ENCODE data around the gene MORN3.
"Not testable (repeated sequence)": the region's sequence is repeated elsewhere in the genome, so short reads cannot be mapped to it uniquely, and the experiment has no call there.

Gene MORN3, protein sequence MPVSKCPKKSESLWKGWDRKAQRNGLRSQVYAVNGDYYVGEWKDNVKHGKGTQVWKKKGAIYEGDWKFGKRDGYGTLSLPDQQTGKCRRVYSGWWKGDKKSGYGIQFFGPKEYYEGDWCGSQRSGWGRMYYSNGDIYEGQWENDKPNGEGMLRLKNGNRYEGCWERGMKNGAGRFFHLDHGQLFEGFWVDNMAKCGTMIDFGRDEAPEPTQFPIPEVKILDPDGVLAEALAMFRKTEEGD

DNA sequence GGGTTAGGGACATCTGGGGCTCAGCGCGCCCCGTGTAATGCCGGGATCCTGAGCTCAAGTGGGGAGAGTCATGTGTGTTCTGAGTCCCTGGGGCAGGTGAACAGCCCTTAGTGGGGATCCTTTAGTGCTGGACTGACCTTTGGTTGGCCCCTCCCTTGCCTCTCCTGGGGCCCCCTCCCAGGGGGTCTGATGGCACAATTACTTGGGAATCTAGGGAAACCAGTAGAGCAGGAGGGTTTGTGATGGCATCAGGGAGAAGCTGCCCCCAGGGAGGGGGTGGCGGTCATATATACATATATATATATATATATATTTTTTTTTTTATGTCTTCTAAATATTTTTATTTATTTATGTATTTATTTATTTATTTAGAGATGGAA, at the start of gene MORN3:
MORN3 (minus strand) TSS at position 134 of the 380 bp plus-strand sequence. CDS start 171 bp downstream, outside the sequence.
- DNase-seq (ENCODE audit: low read depth): no peak

DNA sequence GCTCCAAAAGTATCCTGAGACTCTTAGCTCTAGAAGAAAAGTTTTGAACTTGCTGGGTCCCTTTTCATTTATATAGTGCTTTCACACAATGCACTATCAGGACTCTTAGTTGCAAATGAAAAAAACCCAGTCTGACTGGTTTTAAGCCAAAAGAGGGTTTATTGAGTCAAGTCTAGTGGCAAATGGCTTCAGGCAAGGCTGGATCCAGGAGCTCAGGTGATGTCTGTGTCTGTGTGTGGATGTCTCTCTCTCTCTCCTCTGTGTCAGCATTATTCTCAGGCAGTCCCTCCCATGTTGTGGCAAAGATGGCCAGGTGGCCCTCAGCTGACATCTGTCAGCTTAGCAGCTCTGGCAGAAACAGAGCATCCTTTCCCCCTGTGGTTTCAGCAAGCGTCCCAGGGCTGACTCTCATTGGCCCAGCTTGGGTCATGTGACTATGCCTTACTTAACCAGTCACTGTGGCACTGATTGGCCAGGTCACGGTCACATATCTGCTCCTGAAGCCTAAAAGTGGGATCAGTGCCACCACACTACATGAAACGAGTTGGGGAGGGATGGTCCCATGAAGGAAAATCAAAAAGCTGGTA, 49.3 kb upstream of the MORN3 start:
- DNase-seq (ENCODE audit: low read depth): no peak

DNA sequence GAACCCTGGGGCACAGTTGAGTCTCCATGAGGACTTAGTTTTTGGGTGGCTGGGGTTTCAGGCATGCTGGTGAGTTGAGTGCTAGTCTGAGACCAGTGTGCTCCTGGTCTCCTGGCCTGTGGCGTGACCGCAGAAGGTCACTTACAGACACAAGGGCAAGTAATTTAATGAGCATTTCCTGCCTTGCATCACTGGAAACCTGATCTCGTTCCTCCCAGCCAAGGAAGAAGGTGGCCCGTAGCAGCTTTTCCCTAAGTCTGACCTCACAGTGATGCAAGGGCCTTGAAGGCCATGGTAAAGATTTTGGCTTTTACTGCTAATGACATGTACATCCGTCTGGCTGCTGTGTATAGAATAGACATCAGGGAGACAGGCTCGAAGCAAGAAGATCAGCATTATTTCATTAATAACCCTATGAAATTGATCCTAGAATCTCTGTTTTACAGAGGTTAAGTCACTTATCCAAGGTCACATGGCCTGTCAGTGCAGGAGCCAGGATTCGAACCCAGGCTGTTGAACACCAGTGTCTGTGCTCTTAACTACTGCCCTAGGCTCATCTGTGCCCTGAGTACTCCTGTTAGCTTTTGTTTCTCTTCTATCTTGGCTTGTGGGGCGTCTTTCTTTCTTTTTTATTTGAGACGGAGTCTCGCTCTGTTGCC, 47.7 kb upstream of the MORN3 start:
- DNase-seq (ENCODE audit: low read depth): no peak

DNA sequence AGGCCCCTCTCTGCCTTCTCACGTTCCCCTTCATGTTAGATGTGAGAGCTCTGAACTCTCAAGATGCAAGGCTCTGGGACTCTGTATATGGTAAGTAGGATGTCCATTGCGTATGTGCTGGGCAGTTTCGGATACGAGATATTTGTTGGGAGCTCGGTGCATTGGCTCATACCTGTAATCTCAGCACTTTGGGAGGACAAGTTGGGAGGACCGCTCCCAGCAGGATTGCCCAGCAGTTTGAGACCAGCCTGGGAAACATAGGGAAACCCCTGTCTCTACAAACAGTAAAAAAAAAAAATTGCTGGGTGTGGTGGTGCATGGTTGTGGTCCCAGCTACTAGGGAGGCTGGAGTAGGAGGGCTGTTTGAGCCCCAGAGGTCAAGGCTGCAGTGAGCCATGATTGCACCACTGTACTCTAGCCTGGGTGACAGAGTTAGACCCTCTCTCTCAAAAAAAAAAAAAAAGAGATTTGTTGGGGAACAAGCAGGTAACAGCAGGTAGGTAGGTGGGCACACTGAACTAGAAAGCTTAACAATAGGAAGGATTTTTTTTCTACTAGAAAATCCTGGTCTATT, 46.5 kb upstream of the MORN3 start:
- no peak for DNase-seq (ENCODE audit: low read depth)

DNA sequence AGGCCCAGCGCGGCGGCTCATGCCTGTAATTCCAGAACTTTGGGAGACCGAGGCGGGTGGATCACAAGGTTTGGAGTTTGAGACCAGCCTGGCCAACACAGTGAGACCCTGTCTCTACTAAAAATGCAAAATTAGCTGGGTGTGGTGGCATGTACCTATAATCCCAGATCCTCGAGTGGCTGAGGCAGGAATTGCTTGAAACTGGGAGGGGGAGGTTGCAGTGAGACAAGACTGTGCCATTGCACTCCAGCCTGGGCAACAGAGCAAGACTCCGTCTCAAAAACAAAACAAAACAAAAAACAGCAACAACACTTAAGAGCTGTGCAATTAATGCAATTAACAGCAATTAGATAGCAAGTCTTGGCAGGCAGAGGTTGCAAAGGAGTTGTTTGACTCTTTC, 45.6 kb upstream of the MORN3 start:
- not testable (repeated sequence) for DNase-seq (ENCODE audit: low read depth)

DNA sequence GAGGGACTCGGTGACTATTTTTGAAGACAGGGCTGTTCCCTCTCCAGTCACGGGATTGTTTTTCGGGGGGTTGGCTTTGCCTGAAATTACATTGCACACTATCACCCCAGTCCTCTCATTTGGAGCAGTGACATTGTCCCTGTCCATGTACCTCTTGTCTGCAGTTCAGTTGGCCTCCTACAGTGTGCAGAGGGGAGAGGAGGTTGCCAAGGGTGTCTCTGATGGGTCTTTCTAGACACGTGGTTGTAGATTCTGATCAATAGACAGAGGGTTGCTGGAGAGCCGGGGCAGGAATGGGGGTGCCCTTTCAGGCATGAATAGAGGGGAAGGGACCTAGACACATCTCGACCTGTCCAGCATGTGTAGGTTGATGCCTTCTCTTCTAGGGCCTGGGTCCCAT, 44.3 kb upstream of the MORN3 start:
- no peak for DNase-seq (ENCODE audit: low read depth)

DNA sequence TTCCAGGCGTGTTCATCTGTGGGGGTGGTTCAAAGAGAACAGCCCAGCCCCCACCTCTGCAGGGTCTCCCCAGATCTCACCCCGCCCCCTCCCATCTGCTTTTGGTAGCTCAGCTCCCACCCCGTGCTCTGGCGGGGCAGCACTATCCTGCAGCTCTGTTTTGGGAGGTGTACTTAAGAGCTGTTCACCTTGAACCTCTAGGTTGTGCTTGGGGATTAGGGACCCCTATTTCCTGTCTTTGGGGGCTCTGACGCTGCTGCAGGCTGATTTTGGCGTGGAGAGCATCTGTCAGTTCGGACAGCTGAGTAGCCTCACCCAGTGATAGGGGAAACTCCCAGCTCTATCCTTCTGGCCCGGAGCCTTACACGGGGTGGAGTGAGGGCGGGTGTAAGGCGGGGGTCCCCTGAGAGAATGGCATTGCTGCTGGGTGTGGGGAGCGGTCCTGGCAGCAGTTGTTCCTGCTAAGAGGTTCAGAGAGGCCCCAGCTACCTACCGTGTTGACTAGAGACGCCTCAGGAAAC, 43.9 kb upstream of the MORN3 start:
- DNase-seq (ENCODE audit: low read depth): no peak

DNA sequence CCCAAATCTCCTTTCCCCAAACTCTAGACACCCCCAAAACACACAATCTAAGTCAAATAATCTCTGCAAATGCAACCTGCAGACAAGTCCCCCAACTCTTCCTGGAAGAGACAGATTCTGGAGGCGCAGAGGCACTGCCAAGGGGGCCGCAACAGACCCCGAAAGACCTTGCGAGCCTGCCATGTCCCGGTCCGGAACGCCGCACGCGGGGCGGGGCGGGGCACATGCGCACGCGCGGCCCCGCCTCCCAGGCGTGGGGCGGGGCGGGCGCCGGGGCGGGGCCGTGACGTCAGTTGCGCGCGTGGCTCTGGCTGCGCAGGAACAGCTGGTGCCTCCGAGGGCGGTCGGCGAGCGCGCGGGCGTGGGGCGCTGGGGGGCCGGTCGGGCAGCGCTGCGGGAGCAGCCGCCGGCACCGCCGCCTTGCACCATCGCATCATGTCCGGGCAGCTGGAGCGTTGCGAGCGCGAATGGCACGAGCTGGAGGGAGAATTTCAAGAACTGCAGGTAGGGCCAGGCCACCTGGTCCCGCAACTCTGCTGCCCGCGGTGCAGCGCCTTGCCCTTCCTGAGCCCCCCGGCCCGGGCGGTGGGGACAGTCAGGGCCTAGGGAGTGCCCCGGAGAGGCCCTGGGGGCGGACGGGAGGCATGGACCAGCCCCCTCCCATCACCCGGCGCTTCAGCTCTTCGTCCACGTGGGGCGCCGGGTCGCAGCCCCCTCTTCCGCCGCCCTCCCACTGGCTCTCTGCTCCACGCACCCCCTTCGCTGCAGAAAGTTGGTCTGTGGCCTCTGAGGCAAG, 43.2 kb upstream of the MORN3 start, which contains the start of gene TMEM120B:
TMEM120B (plus strand) TSS at position 292 of the 796 bp plus-strand sequence; CDS start at position 436, 144 bp downstream.
- DNase-seq (ENCODE audit: low read depth): peak; percentile 77

DNA sequence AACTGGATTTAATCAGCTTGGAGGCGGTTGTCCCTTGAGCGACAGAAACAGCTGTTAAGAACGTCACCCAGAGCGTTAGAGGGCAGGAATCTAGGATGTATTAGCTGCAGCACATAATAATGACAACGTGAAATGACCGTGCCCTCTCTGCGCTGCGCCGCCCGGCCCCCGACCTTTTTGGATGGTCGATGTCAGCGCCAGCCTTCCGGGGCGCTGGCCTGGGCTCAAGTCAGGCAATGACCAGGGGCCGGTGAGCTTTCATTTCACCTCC, 42.7 kb upstream of the MORN3 start:
- no peak for DNase-seq (ENCODE audit: low read depth)

DNA sequence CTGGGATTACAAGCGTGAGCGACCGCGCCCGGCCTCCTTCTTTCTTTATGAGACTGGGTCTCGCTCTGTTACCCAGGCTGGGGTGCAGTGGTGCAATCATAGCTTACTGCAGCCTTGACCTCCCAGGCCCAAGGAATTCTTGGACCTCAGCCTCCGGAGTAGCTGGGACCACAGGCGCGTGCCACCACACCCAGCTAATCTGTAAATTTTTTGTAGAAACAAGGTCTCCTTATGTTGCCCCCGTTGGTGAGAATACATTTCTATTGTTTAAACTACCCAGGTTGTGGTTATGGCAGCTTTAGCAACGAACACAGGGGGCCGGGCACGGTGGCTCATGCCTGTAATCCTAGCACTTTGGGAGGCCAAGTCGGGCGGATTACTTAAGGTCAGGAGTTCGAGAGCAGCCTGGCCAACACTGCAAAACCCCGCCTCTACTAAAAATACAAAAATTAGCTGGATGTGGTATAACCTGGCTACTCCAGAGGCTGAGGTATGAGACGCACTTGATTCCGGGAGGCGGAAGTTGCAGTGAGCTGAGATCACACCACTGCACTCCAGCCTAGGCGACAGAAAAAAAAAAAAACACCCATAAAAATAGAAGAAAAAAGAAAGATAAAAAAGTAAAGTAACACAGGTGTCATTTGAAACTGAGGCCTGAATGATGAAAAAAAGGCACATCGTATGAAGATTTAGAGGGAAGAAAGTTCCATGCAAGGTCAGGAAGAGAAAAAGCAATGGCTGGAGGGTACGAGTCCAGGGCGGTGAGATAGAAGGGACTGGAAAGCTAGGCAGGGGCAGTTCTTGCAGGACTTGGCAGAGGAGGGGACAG, 42.1 kb upstream of the MORN3 start:
- no peak for DNase-seq (ENCODE audit: low read depth)

DNA sequence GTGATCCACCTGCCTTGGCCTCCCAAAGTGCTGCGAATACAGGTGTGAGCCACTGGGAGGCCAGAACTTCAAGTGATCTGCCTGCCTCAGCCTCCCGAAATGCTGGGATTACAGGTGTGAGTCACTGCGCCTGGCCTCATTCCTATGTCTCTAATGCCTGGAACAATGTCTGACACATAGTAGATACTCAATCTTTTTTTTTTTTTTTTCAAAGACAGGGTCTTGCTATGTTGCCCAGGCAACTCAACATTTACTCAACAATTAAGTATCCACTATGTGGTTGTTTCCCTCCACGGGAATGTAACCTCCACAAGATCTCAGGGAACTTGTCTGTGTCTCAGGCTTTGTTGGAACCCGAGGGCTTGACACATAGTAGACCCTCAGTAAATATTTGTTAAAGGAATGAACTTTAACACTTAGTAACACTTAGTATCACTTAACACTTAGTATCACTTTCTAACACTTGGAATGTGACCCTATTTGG, 40.1 kb upstream of the MORN3 start:
- DNase-seq (ENCODE audit: low read depth): no peak

DNA sequence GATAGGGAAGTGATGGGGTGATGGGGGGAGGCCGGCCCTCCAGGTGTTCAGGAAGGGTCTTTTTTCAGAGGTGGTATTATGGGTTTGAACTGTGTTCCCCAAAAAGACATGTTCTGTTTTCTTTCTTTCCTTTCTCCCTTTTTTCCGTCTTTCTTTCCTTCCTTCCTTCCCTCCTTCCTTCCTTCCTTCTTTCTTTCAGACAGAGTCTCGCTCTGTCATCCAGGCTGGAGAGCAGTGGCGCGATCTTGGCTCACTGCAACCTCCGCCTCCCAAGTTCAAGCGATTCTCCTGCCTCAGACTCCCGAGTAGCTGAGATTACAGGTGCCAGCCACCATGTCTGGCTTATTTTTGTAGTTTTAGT, 39.6 kb upstream of the MORN3 start:
- DNase-seq (ENCODE audit: low read depth): not testable (repeated sequence)

DNA sequence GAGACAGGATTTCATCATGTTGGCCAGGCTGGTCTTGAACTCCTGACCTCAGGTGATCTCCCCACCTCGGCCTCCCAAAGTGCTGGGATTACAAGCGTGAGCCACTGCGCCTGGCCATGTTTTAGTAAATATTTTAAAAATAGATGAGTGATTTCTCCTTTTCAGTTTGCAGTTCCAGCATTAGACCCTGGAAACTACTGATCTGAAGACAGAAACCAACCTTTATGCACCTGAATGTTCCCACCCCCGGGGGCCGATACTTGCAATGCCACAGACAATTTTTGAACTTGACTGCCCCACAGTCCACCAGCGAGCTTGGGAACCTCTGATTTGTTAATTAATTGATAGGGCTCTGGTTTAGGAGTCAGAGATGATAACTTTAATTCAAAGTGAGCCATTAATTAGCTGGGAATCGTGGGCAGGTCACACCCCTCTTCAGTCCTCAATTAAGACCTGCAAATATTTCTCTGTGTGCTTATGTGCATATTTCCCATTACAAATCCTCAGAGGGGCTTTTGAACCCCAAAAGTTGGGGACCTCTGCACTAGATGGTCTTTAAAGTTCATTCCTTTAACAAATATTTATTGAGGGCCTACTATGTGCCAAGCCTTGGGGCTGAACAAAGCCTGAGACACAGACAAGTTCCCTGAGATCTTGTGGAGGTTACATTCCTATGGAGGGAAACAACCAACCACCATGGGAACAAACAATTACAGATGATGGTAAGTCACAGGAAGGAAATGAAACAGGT, 39.0 kb upstream of the MORN3 start:
- DNase-seq (ENCODE audit: low read depth): no peak

DNA sequence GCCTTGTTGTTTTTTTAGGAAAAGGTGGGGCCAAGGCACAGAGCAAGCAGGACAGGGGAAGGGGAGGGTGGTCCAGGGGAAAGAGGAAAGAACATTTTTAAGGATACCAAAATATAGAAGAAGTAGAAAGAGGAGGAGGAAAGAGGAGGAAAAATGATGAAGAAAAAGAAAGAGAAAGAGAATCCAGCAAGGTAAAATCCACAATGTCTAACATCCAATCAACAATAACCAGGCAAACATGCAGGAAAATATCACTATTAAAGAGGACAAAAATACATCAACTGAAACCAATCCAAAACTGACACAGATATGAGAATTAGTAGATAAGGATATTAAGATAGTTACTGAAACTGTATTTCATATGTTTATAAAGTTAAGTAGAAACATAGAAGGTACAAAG, 36.1 kb upstream of the MORN3 start:
- DNase-seq (ENCODE audit: low read depth): no peak

DNA sequence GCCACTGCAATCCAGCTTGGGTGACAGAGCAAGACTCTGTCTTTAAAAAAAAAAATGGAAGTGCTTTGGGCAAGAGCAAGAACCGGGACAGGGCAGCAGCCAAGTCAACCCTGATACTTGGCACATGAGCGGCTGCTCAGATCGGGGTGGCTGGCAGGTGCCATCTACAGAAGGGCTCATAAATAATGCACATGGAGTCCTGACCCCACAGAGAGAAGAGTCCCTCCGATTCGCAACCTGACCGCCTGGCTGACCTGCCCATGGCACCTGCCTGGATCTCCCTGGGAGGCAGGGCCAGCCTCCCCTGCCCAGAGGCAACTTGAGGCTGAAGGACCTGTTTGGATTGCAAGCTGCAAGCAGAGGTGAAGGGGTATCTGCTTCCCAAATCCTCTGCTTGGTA, 33.5 kb upstream of the MORN3 start:
- no peak for DNase-seq (ENCODE audit: low read depth)

DNA sequence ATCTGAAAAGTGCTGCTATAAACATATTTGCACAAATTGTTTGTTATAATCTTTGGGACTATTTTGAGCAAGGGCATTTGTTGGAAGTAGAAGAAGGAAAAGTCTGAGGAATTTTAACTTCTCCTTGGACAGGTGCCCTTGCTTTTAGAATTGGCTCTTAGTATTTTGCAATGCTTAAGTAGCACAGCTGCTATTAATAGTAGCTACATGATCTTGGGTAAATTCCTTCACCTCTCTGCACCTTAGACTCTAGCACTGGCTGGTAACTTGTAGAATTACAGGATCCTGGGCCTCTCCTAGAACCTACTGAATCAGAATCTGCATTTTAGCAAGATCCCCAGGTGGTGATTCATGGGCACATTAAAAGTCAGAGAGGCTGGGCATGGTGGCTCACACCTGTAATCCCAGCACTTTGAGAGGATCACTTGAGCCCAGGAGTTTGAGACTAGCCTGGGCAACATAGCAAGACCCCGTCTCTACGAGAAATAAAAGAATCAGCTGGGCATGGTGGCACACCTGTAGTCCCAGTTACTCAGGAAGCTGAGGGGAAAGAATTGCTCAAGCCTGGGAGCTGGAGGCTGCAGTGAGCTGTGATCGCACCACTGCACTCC, 32.3 kb upstream of the MORN3 start:
- DNase-seq (ENCODE audit: low read depth): no peak

DNA sequence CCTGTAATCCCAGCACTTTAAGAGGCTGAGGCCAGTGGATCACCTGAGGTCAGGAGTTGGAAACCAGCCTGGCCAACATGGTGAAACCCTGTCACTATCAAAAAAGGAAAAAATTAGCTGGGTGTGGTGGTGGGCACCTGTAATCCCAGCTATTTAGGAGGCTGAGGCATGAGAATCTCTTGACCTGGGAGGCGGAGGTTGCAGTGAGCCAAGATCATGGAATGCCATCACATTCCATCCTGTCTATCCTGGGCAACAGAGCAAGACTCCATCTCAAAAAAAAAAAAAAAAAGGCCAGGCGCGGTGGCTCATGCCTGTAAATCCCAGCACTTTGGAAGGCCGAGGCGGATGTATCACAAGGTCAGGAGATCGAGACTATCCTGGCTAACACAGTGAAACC, 28.4 kb upstream of the MORN3 start:
- not testable (repeated sequence) for DNase-seq (ENCODE audit: low read depth)

DNA sequence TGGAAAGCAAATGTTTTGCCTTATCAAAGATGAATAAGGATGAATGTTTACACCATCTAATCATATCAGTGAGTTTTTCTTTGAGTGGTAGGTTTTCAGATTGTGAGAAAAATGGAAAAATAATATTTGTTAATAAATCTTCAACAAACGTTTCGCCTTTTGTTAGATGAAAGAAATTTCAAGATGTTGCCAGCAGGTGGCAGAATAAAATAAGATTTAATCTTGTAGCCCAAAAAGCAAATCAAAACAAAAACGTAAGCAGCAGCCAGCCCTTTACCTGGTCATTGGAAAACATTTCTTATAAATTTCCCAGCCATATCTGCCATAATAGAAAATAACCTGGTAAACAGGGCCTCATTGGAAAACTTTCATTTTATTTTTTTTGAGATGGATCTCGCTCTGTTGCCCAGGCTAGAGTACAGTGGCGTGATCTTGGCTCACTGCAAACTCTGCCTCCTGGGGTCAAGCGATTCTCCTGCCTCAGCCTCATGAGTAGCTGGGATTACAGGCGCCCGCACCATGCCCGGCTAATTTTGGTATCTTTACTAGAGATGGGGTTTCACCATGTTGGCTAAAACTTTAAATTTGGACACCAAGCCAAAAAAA, 27.7 kb upstream of the MORN3 start:
- no peak for DNase-seq (ENCODE audit: low read depth)

DNA sequence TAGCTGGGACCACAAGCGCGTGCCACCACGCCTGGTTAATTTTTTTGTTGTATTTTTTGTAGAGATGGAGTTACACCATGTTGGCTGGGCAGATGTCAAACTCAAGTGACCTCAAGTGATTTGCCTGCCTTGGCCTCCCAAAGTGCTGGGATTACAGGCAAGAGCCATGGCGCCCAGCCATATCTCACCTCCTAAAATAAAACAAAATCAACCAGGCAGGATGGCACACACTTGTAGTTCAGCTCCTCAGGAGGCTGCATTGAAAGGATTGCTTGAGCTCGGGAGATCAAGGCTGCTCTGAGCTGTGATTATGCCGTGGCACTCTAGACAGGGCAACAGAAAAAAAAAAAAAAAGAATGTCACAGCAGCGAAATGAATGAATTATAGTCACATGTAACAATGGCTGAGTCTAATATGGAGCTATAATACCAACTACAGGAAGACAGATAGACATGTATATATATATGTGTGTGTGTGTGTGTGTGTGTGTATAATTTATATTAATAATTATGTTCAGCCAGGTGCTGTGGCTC, 23.8 kb upstream of the MORN3 start:
- no peak for DNase-seq (ENCODE audit: low read depth)

All from stimulated activated CD4-positive, alpha-beta T cell treated with anti-CD3 and anti-CD28 coated beads, Interleukin-2, amount 100 ng/mL, for 4 hours (primary cell).